Activated CD4-positive, alpha-beta T cell treated with anti-CD3 and anti-CD28 coated beads, Interleukin-2, amount 50 U/mL, for 4 hours (primary cell): ENCODE results near the gene MED12L.

Source experiments
- DNase-seq, 2 experiments: peaks; one replicate each; pipeline ENCODE4 v3.0.0-alpha.2; 2020

Gene MED12L

DNA sequence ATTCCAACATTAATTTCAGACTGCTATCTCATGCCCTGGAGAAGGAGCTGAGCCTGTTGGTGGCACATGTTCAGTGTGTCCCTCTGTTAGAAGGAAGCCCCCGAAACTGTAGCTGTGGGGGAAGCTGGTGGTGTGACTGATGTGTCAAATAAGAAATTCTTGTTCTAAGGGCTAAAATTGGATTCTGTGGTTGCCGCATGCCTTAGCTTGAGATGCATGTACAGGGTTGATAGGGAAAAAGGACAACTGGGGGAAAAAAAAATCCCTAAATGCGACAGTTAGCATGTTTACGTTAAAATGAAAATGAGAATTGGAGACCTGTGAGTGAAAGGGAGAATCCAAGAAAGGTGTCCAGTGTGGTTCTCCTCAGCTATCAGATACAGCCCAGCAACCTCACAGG is 58.6 kb downstream of the MED12L start:
- DNase-seq, result no peak

DNA sequence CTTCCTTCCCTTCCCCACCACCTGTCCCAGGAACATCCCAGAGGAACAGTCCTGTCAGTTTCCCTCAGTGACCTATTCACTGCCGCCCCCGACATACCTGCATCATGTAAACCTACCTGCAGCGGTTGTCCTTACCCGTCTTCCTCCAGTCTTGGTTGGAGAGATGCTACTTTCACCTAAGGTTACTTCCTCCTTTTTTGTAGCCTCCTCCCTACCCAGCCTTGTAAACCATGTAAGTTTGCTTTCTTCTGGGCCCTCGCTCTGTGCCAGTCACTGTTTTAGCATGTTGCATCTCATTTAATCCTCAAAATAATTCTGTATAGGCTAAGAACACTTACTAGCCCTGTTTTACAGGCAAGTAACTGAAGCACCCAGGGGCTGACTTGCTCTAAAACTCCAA is 59.3 kb downstream of the MED12L start:
- no peak for DNase-seq

DNA sequence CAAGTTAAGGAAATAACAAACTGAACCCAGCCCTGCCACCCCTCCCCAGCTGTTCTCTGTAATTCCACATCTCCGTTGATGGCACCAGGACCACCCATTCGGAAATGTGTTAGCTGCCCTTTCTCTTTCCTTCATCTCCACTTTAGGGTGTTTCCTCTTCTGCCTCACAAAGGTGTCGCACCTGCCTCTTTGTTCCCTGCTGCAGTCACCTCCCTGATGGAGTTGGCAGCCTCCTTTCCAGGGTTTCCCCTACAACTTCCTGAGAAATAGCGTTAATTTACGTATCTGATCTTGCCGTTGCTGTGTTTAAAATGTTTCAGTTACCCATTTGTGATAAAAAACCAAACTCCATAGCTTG is 60.2 kb downstream of the MED12L start:
- DNase-seq, result no peak

DNA sequence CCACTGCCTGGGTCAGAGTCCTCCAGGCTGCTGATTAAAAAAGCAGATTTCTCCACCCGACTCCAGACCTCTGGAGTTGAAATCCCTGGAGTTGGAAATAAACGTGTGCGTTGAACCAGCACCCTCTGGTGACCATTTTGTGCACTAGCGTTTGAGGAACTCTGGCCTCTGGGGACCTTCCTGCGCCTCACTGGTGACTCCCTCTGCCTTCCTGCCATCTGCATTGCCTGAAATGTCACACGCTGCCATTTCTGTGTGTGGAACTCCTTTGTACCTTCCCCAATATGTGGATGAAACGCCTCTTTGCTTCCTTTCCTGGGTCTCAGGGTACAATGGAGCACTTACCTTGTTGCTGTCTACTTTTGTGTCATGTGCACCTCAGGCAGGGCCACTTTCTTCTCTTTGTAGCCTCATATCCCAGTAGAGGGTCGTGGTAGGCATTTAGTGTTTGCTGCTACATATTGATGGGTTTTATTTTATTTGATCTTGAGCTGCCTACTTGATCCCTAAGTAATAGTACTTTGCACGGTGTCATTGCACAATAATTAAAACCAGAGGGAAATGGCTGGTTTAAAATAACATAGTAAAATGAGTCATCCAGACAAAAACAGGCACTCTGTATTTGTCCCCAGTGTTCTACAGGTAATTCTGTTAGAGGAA is 60.7 kb downstream of the MED12L start:
- peak; percentile 19 to 27 for DNase-seq

DNA sequence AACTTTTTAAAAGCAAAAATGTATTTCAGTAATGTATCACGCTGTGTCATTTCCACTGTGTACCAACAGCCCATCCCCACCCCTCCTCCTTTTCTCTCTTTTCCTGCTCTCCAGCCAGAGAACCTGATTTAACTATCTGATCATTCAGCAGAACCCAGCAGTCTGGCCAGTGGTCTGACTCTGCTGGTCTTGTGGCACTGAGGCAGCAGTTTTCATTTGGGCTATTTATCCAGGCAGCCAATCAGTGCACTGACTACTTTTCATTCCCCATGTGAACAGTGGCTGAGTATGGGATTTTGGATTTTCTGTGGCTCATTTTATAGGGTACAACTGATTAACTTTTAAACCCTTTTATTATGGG is 61.2 kb downstream of the MED12L start:
- no peak for DNase-seq

DNA sequence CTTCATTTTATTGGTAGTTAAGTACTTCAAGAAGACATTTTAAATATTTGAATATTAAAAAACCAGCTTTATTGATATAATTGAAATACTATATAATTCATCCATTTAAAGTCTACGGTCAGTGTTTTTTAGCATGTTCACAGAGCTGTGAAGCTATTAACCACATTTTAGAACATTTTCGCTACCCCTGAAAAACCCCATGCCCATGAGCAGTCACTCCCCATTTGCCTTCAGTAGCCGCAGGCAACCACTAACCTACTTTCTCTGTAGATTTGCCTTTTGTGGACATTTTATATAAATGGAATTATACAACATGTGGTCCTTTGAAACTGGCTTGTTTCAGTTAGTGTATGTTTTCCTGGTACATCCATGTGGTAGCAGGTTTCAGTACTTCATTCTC is 61.8 kb downstream of the MED12L start:
- DNase-seq, result no peak

DNA sequence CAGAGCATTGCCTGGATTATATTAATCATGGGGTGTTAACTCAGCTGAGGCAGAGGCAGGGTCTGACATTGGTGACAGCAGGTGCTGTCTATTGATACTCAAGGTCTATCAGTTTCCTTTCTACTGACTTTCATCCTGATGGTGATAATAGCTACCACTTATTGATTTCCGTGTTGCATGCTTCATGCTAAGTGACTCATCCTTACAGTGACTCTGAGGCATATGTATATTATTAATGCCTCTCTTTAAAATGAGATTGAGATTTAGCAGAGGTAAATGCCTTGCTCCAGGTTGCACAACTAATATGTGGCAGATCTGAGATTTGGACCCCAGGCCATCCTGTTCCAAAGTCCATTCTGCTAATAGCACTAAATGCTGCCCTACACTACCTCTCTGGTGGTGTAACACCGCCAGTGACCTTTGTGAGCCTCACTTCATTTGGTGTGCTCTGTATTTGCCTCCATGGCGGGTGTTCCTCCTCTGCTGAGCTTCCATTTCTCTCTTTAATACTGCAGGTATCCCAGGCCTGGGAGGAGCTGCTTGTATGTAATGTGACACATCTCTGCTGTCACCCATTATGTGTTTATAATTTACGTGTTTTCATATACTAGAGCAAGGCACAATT is 67.1 kb downstream of the MED12L start:
- no peak for DNase-seq

DNA sequence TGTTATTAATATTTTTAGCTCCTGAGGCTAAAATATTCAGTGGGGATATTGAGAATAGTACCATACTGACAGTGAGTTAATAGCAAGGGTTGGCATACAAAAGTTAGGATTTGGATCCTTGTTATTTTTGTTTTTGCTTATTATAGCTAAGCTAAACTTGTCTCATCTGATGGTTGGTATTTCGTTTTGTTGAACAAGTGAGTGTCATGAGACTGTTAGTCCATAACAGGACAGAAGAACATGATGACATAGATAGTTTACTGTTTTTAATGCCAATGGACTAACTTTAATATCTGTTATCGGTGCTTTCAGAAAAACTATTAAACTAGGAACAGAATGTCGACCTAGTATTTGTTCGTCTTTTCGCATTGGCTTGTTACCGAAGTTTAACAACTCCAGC is 69.1 kb downstream of the MED12L start:
- no peak for DNase-seq

DNA sequence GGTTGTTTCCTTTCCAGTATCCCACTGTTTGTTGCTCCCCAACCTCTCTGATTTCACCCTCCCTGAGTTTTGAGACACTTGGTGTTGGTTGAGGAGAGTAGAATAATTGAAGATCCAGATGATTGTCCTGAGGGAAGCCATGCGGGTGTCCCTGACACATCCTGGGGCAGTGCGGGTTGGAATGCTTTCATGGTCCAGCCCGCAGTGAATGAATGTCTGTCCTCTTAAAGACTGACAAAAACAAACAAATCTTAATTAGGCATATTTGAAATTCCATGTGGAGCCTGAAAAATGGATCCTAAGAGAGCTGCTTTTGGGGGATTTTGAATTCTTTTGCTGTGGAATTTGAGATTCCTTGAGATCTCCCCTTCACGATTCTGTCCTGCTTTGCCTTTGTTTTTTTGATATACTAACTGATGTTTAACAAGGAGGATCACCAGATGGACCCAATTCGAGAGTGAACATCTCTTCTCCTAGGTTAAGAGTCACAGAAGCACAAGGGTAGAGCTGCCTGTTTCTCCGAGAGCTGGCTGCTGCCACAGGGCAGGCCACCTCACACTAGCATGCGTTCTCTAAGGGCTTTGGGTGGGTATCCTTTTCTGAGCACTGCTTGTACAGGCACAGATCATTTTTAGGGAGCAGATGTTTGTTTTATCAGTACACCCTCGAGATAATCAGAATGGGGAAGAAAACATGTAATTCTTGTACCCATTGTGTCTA is 70.1 kb downstream of the MED12L start:
- no peak for DNase-seq

DNA sequence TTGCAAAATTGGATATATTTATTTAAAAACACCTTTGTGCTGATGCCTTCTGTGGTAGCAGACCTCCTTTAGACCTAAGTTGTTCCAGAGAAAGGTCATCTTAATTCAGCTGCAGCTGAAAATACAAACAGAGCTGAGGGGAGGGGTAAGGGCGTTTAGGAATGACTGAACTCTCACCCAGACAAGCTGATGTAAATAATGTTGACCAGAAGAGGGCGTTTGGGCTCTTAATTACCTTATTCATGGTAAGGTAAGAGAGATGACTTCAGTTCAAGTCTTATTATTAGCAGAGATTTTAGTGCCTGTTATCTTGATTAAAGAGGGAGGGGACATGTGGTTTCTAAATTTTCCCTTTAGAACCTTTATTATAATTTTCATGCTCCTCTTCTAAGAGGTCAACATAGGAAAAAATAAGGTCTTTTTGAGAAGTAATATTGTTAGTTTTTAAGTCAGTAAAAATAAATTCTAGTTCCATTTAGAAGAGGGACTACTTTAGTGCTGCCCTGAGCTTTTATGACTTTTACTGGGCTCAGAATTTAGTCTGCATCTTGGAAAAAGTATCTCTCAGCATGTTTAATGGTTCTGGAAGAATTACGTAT is 71.3 kb downstream of the MED12L start:
- no peak for DNase-seq

DNA sequence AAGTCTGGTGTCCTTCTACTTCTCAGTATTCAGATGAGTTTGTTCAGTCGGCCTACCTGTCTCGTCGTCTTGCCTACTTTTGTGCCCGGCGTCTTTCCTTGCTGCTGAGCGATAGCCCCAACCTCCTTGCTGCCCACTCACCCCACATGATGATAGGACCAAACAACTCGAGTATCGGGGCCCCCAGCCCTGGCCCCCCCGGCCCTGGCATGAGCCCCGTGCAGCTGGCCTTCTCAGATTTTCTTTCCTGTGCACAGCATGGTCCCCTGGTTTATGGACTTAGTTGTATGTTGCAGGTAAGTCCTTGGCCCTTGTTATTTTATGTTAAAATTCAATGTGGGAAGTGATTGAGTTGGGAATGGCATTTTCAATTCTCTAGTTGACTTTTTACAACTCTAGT is 74.3 kb downstream of the MED12L start:
- no peak for DNase-seq

DNA sequence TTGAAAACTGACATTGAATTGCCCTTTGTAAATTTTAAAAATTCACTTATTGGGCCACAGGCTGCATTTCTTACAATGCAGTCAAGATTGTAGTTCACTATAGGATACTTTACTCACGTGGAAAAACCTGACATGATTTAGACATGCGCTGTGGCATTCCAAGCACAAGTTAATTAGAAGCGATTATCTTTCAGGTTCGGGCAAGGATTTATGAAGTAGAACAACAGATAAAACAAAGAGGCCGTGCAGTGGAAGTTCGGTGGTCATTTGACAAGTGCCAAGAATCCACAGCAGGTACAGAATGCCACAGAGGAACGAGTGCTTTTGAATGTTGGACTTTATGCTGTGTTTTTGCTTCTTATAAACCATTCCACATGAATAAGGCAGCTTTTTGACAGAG is 79.8 kb downstream of the MED12L start:
- DNase-seq, result no peak

DNA sequence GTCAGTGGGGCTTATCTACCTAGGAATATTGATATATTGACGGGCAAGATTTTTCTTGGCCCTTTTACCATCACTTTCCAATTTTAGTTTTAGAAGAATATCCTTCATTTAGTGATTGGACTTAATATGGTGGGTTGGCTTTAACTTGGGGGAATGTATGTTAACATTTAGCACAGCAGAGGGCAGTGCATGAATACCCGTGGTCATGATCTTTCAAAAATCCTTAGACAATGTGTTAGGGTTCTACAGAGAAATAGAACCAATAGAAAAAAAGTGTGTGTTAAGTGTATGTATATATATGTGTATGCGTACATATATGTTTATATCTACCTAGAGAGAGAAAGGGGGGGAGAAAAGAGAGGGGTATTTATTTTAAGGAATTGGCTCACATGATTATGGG is 80.7 kb downstream of the MED12L start:
- no peak for DNase-seq

DNA sequence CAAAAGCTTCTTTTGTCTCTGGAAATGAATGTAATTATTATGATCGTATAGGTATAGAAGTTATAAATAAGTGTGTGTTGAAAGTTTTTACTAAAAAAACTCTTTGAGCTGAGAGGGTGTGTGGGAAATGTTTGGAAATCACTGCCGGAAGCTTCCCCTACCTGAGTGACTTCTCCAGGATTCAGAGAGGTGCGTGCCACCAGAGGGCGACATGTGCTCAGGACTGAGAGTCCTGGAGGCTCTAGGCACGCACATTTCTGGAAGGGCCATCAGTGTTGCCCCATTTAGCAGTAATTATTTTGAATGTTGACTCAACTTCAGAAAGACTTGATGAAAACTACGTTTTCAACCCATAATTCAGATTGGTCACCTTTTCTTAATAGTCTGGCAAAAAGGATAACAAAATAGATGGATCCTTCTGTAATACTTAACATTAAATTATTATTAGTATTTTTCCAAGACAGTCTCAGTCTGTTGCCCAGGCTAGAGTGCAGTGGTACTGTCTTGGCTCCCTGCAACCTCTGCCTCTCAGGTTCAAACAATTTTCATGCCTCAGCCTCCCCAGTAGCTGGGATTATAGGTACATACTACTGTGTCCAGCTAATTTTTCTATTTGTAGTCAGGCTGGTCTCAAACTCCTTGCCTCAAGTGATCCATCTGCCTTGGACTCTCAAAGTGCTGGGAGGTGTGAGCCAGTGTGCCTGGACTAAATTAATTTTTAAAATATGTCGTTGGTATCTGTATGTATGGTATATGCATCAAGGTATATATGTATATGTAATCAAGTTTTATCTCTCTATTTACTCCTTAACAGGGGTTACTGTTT is 83.0 kb downstream of the MED12L start:
- DNase-seq, result peak; percentile 84 to 88

DNA sequence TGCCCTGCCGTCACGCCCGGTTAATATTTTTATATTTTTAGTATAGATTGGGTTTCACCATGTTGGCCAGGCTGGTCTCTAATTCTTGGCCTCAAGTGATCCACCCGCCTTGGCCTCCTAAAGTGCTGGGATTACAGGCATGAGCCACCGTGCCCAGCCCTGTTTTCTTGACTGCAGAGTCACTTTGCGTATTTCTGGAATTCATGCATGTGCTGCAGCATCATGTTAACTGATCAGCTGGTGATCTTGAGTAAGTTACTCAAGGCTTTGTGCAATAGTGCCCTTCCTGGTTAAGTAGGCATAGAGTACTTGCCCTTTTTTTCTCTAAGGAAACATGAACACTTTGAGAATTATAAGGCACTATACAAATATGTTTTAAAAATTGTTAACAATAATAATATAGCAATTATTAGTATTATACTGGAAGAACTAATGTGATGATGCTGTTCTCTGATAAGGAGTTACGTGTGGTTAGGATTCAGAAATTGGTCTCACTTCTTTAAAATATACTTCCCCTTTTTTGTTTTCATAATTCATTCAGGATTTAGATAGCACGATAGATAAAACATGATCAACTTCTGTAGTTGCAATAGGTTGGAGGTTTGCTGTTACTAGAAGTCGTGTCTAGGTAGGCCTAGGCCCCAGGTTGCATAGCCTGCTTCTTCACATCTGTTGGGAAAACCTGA is 83.9 kb downstream of the MED12L start:
- DNase-seq, result no peak

DNA sequence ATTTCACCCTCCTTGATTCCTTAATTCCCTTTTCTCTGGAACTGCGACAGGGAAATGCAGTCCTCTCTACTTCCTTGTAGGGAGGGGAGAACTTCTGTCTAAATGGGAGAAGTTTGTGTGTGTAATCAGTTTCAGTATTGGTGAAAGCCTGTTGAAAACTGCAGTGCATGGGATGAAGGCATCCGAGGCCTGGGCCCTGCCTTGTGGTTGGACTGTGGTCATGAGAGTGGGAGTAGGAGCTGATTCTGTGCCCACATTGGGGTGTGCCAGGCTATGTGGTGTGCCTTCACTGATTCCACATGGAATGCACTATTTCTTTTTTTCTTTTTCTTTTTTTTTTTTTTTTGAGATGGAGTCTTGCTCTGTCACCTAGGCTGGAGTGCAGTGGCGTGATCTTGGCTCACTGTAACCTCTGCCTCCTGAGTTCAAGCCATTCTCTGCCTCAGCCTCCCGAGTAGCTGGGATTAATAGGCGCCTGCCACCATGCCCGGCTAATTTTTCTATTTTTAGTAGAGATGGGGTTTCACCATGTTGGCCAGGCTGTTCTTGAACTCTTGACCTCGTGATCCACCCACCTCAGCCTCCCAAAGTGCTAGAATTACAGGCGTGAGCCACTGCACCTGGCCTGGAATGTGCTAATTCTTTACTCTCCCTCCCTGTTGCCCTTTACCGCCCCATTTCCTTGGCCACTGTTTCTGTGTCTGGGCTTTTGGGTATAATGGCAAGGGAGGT is 84.7 kb downstream of the MED12L start:
- DNase-seq, result peak in 1 of 2 experiments; percentile 19

DNA sequence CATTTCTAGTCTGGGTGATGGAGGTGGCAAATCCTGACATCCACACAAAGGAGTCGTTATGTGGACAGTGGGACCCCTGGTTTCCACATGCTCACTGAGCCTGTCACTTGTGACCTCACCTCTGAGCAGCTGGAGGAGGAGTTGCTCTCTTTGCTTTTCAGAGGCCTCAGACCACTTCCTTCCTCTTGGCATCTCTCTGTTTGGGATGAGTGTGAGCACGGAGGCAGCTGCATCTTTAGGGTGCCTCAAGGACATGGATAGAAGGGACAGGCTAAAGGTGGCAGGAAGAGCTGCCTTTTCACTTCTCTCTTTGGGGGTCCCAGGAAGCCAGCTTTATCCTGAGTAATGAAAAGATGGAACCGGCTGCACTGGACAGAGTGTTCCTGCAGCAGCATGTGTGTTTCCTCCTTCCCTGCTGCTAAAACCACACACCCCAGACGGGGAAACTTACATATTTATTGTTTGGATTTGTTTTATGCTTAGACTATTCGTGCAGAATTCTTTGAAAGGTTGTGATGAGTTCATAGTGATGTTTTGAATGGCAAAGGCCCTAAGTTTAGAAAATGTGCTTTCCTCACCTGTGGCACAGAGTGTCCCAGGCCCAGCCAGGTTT is 85.8 kb downstream of the MED12L start:
- no peak for DNase-seq

DNA sequence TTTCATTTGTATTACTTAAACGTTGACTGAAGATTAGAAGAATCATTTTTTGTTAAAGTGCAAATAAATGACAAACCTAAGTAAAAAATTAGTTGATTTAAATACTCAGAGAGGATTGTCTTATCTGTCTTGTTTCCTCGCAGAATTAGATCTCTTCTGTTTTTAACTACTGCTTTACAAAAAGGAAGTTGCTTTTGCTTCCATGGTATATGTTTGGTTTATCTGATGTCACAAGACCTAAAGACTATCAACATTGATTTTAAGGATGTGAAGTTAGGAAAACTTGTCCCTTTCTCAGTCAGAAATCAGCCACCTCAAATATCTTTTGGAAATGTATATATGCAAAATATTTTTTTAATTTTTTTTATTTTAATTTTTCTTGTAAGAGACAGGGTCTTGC is 88.9 kb downstream of the MED12L start:
- no peak for DNase-seq

DNA sequence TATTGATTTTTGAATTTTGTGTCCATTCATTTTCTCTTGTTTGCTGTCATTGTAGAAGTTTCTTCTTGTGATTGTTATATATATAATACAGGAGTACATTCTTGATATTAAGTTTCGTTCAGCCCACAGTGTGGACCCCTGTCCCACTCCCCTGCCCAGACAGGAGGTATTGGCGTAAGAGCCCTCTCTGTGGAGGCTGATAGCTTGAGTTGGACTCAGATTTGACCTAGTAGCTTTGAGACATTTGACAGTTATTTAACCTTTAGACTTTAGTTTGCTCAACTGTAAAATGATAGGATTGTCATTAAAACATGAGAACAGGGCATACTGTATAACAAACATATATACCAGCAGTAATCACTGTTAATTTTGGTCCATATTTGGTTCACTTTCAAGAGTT is 90.5 kb downstream of the MED12L start:
- DNase-seq, result no peak

DNA sequence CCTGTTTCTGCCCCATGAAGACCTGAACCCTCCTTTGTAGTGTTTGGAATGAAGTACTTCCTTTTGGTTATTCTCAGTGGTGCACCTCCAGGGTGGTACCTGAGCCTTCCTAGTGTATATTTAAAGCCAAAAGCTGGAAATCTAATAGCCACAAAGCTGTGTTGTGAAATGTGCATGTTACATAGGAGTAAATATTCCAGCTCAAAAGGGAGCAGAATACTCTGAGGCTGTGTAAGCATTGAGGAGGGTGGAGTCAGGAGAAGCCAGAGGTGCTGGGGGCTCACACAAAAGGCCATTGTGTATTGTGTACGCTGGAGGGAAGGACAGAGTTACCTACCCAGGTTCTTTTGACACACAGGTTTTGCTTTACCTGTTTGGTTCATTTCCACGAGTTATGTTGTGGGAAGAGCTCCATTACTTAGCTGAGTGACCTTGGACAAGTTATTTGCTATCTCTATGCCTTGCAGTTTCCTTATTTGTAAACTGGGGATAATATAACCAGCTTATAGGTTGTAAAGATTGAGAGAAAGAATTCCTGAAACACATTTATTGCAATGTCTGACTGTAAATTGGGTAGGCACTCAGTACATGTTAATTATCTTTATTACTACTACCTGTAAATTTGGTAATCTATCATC is 92.9 kb downstream of the MED12L start:
- DNase-seq, result no peak
